Measurements from ENCODE around the gene EXPH5. TPM values are rescaled to one million over a fixed set of nuclear protein-coding genes. Genes with fewer than 3 reads are reported as not detected.

The EXPH5 gene
- polyA plus RNA-seq, 2 donors = 3.4 to 7.4 TPM

DNA sequence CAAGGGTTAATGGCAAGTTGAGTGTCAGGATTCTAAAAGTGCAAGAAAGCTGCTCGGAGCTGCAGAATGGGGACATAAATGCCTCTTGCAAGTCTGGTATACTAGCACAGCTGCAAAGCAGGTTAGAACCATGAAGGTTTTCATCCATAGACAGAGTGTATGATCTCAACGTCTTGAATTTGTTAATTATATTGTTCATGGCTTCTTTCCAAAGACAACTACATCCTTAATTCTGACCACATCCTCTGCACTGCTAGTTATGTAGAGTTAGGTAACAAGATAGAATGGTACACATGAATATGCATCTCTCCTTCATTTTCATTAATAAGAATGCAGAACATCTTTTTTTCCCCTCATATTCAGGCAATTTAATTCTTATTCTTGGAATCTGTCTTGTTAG is 34.2 kb downstream of the EXPH5 start:
- Histone ChIP-seq H3K9me3 (ENCODE audit: control insufficient read depth in 2 of 2, insufficient read depth in 1 of 2, low read depth in 1 of 2, low read length in 1 of 2) (no peaks in the 10 kb centered on the region), H3K36me3 (ENCODE audit: control insufficient read depth in 2 of 2, insufficient read depth in 2 of 2, low read length in 1 of 2) (no peaks in the 10 kb centered on the region), H3K4me1 (ENCODE audit: control insufficient read depth in 2 of 2, insufficient read depth in 2 of 2, low read length in 1 of 2) (peaks cover 0 to 4% of the 10 kb centered on the region in 2 donors), H3K27me3 (ENCODE audit: control insufficient read depth in 1 of 2, insufficient read depth in 2 of 2, low read length in 2 of 2) (no peaks in the 10 kb centered on the region), H3K27ac (ENCODE audit: low read depth in 2 of 2, low read length in 1 of 2) (no peak overlapping the region), H3K4me3 (ENCODE audit: low read depth in 1 of 2, low read length in 2 of 2) (no peak overlapping the region)
- 22 to 34% methylated on average over 2 of the region's 2 CpGs for WGBS, 2 donors

DNA sequence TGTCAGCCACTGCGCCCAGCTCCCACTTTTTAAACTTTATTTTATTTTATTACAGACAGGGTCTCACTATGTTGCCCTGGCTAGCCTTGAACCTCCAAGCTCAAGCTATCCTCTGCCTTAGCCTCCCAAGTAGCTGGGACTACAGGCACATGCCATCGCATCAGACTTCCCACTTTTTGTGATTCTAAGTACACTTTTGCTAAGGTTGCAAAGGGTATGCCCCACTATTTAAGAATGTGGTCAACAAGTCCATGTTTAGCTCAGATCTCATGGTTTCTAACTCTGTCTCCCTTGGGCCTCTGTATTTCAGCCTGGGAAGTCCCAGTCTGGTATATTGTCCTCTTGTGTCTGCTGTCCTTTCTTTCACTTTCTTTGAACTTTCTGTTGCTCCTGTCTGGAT is 35.3 kb downstream of the EXPH5 start:
- peaks cover 0 to 2% of the 10 kb centered on the region in 2 donors for H3K4me1 ChIP-seq (ENCODE audit: control insufficient read depth in 2 of 2, insufficient read depth in 2 of 2, low read length in 1 of 2)
- no peak overlapping the region for H3K27ac ChIP-seq (ENCODE audit: low read depth in 2 of 2, low read length in 1 of 2)
- no peaks in the 10 kb centered on the region for H3K9me3 ChIP-seq (ENCODE audit: control insufficient read depth in 2 of 2, insufficient read depth in 1 of 2, low read depth in 1 of 2, low read length in 1 of 2)
- H3K36me3 ChIP-seq (ENCODE audit: control insufficient read depth in 2 of 2, insufficient read depth in 2 of 2, low read length in 1 of 2) = no peaks in the 10 kb centered on the region
- H3K4me3 ChIP-seq (ENCODE audit: low read depth in 1 of 2, low read length in 2 of 2) = no peak overlapping the region
- WGBS, 2 donors = 93 to 98% methylated on average over 2 of the region's 2 CpGs
- no peaks in the 10 kb centered on the region for H3K27me3 ChIP-seq (ENCODE audit: control insufficient read depth in 1 of 2, insufficient read depth in 2 of 2, low read length in 2 of 2)

DNA sequence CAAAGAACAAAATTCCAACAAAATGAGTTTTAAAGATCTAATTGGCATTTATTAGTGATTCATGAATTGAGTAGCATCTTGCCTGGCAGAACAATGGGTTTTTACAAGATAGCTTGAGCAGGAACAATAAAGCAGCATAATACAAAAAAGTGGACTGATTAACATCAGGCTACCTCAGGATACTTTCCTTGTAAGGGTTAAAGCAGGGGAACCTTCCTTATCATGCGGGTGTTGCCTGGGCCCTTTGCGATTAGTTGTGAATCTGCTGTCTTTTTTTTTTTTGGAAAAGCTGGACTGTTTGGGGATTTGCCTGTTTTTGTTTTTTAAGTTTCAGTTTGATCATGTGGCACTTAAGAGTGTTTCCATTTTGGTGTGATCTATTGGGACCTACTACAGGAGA is 37.5 kb downstream of the EXPH5 start:
- 70 to 76% methylated on average over 2 of the region's 2 CpGs for WGBS, 2 donors

DNA sequence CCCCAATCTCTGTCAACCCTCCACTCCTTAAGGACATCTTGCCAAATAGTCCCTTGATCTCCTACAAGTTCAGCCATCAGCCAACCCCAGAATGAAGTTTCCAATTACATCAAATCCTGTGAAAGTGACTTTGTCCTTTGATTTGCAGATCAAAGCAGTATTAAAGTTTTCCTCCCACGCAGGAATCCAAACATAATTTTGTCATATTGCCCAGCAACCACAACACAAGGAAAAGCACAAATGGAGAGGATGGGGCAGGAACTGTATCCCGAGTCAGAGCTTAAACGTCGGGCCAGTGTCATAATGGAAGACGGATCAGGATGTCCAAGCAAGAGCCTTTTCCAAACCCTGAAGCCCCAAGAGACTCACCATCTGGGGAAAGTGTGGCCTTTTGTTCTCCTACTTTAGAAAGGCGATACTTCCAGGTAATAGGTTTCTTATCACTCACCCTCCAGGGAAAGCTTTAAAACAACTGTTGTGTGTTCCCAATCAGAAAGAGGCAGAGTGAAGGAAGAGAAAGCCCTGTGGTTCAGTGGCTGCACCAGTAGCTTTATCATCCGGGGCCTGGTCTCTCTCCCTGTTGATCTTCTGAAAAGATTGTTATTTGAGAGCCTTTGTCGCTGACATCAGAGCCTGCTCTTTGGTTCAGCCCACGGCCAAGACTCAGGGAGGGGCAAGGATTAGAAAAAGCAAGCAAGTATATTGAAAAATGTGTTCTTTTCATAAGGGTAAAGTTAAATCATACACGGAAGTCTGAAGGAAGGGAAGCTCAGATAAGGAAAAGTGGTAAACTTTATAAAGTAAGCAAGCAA is 41.7 kb downstream of the EXPH5 start:
- Histone ChIP-seq H3K4me3 (ENCODE audit: low read depth in 1 of 2, low read length in 2 of 2) (no peak overlapping the region), H3K27ac (ENCODE audit: low read depth in 2 of 2, low read length in 1 of 2) (peak overlapping the region; percentile 90 to 92), H3K9me3 (ENCODE audit: control insufficient read depth in 2 of 2, insufficient read depth in 1 of 2, low read depth in 1 of 2, low read length in 1 of 2) (no peaks in the 10 kb centered on the region), H3K4me1 (ENCODE audit: control insufficient read depth in 2 of 2, insufficient read depth in 2 of 2, low read length in 1 of 2) (peaks cover 0 to 5% of the 10 kb centered on the region in 2 donors), H3K27me3 (ENCODE audit: control insufficient read depth in 1 of 2, insufficient read depth in 2 of 2, low read length in 2 of 2) (no peaks in the 10 kb centered on the region), H3K36me3 (ENCODE audit: control insufficient read depth in 2 of 2, insufficient read depth in 2 of 2, low read length in 1 of 2) (no peaks in the 10 kb centered on the region)
- 18 to 31% methylated on average over 10 of the region's 10 CpGs for WGBS, 2 donors

More for the DNA sequence above, 37.5 kb downstream of the EXPH5 start:
- Histone ChIP-seq H3K36me3 (ENCODE audit: control insufficient read depth in 2 of 2, insufficient read depth in 2 of 2, low read length in 1 of 2) (no peaks in the 10 kb centered on the region), H3K4me1 (ENCODE audit: control insufficient read depth in 2 of 2, insufficient read depth in 2 of 2, low read length in 1 of 2) (no peaks in the 10 kb centered on the region), H3K27ac (ENCODE audit: low read depth in 2 of 2, low read length in 1 of 2) (no peak overlapping the region), H3K27me3 (ENCODE audit: control insufficient read depth in 1 of 2, insufficient read depth in 2 of 2, low read length in 2 of 2) (no peaks in the 10 kb centered on the region), H3K4me3 (ENCODE audit: low read depth in 1 of 2, low read length in 2 of 2) (no peak overlapping the region), H3K9me3 (ENCODE audit: control insufficient read depth in 2 of 2, insufficient read depth in 1 of 2, low read depth in 1 of 2, low read length in 1 of 2) (no peaks in the 10 kb centered on the region)

DNA sequence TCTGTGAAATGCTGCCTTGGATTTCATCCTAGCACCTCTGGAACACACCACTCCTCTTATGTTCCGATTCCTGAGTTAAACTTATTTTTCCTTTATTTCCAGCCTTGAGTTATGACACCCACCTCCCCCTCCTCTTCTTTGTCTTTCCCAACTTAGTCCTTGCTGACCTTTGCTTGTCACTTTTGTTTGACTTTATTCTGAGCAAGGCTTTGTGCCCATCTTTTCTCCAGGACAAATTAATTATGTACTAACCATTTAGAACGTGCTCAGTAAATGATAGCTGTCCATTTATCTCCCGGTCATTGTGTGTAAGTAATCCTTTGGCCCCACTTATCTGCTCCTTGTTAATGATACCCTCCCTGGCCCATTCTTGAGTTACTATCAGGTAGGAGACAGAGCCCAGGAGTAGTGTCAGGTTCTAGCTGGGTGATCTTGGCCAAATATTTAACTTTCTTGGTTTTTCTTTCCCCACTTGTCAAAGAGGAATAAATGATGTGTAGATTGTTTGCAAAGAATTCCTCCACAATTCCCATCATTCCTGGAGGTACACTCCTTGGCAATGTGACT is 44.2 kb downstream of the EXPH5 start:
- Histone ChIP-seq H3K9me3 (ENCODE audit: control insufficient read depth in 2 of 2, insufficient read depth in 1 of 2, low read depth in 1 of 2, low read length in 1 of 2) (no peaks in the 10 kb centered on the region), H3K4me3 (ENCODE audit: low read depth in 1 of 2, low read length in 2 of 2) (no peak overlapping the region), H3K36me3 (ENCODE audit: control insufficient read depth in 2 of 2, insufficient read depth in 2 of 2, low read length in 1 of 2) (no peaks in the 10 kb centered on the region), H3K4me1 (ENCODE audit: control insufficient read depth in 2 of 2, insufficient read depth in 2 of 2, low read length in 1 of 2) (peaks cover 0 to 5% of the 10 kb centered on the region in 2 donors), H3K27me3 (ENCODE audit: control insufficient read depth in 1 of 2, insufficient read depth in 2 of 2, low read length in 2 of 2) (no peaks in the 10 kb centered on the region), H3K27ac (ENCODE audit: low read depth in 2 of 2, low read length in 1 of 2) (peak overlapping the region; percentile 46 to 60)
- WGBS, 2 donors = 40 to 50% methylated on average over 3 of the region's 3 CpGs

DNA sequence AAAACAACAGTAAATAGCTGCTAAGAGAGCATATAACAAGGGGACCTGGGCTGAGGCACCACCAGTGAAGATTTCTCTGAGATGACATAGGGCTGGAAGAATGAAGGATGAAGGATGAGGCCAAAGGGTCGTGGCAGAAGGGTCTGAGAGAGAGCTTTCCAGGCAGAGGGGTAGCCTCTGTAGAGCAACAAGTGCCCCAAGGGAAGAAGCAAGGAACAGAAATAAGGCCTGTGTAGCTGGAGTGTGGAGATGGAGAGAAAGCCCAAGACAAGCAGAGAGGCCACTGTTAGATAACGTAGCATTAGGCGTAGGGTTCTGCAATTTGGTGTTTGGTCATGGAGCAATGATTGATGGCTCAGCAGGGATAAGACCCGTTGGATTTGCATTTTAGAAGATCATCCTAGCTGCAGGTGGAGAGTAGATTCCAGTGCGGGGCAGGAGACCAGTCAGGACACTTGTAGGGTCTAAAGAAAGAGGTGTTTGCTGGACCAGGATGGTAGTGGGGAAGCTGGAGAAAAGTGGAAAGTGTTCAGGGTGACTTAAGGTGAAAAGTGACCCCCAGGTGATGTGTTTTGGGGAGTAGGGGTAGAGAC is 47.6 kb downstream of the EXPH5 start:
- no peaks in the 10 kb centered on the region for H3K9me3 ChIP-seq (ENCODE audit: control insufficient read depth in 2 of 2, insufficient read depth in 1 of 2, low read depth in 1 of 2, low read length in 1 of 2)
- 74 to 78% methylated on average over 5 of the region's 5 CpGs for WGBS, 2 donors

DNA sequence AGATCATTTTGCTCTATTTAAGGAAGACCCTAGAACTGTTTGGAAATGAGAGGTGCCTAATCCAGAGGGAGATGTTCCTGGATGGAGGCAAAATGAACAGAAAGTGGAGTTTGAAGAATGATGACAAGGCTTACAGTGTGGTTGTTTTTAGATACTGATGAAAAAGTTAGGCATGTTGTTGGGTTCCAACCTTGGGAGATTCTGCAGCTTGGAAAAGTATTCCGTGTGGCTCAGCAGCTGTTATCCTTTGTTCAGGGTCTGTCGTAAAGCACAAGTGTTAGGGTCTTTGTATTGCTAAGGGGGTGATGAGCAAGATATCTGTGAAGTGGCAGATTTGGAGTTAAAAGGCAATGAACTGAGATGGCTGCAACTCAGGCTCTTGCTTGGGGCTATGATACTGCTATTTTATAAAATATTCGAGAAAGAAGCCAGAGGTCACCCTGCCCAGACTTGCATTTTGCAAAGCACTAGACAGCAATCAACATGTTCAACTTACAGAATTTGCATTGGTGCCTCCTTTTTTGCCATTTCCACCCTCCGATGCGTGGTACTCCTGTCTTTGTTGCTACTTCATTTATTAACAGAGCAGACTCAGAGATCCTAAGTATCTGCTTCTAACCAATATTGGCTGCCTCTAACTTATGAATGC is 50.1 kb downstream of the EXPH5 start:
- WGBS, 2 donors = 43 to 63% methylated on average over 5 of the region's 5 CpGs
- no peak overlapping the region for H3K4me3 ChIP-seq (ENCODE audit: low read depth in 1 of 2, low read length in 2 of 2)
- H3K36me3 ChIP-seq (ENCODE audit: control insufficient read depth in 2 of 2, insufficient read depth in 2 of 2, low read length in 1 of 2) = no peaks in the 10 kb centered on the region
- H3K4me1 ChIP-seq (ENCODE audit: control insufficient read depth in 2 of 2, insufficient read depth in 2 of 2, low read length in 1 of 2) = no peaks in the 10 kb centered on the region
- no peaks in the 10 kb centered on the region for H3K9me3 ChIP-seq (ENCODE audit: control insufficient read depth in 2 of 2, insufficient read depth in 1 of 2, low read depth in 1 of 2, low read length in 1 of 2)
- no peaks in the 10 kb centered on the region for H3K27me3 ChIP-seq (ENCODE audit: control insufficient read depth in 1 of 2, insufficient read depth in 2 of 2, low read length in 2 of 2)
- H3K27ac ChIP-seq (ENCODE audit: low read depth in 2 of 2, low read length in 1 of 2) = peak overlapping the region; percentile 31 to 61

More for the DNA sequence above, 47.6 kb downstream of the EXPH5 start:
- H3K36me3 ChIP-seq (ENCODE audit: control insufficient read depth in 2 of 2, insufficient read depth in 2 of 2, low read length in 1 of 2) = no peaks in the 10 kb centered on the region
- H3K4me3 ChIP-seq (ENCODE audit: low read depth in 1 of 2, low read length in 2 of 2) = no peak overlapping the region
- H3K4me1 ChIP-seq (ENCODE audit: control insufficient read depth in 2 of 2, insufficient read depth in 2 of 2, low read length in 1 of 2) = peaks cover 0 to 5% of the 10 kb centered on the region in 2 donors
- H3K27ac ChIP-seq (ENCODE audit: low read depth in 2 of 2, low read length in 1 of 2) = no peak overlapping the region
- no peaks in the 10 kb centered on the region for H3K27me3 ChIP-seq (ENCODE audit: control insufficient read depth in 1 of 2, insufficient read depth in 2 of 2, low read length in 2 of 2)

DNA sequence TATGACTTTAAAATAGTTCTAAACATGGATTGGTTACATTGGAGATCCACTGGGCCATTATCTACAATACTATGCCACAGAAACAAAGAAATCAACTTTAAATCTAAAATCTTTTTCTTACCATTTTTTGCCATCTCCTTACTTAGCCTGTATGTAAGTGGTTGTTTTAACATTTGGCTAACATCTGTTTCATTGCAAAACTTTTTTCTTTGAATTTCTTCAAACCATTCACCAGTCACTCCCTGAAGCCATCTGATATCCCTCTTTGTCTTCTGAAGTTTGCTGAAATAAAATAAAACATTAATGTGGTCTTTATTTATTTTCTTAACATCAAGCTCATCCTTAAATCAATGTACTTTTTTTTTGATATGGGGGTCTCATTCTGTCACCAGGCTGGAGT is 52.0 kb downstream of the EXPH5 start:
- Histone ChIP-seq H3K4me1 (ENCODE audit: control insufficient read depth in 2 of 2, insufficient read depth in 2 of 2, low read length in 1 of 2) (no peaks in the 10 kb centered on the region), H3K9me3 (ENCODE audit: control insufficient read depth in 2 of 2, insufficient read depth in 1 of 2, low read depth in 1 of 2, low read length in 1 of 2) (no peaks in the 10 kb centered on the region), H3K27me3 (ENCODE audit: control insufficient read depth in 1 of 2, insufficient read depth in 2 of 2, low read length in 2 of 2) (no peaks in the 10 kb centered on the region), H3K4me3 (ENCODE audit: low read depth in 1 of 2, low read length in 2 of 2) (no peak overlapping the region), H3K27ac (ENCODE audit: low read depth in 2 of 2, low read length in 1 of 2) (no peak overlapping the region), H3K36me3 (ENCODE audit: control insufficient read depth in 2 of 2, insufficient read depth in 2 of 2, low read length in 1 of 2) (no peaks in the 10 kb centered on the region)

DNA sequence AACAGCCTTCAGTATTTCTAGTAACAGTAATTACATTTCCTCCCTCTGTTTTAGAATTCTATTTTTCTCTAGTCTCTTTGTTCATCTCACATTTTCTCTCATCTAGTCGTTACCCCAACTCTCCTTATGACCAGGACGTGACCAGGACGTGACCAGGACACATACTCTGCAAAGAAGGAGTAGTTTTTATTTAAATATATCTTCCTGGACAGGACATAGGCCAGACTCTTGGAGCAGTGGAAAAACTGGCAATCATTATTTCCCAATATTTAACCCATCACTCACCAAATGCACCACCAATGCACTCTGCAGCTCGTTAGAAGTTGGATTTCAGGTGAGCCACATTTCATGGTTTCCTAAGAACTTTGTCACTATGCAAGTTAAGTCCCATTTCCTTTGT is 55.1 kb downstream of the EXPH5 start:
- no peaks in the 10 kb centered on the region for H3K9me3 ChIP-seq (ENCODE audit: control insufficient read depth in 2 of 2, insufficient read depth in 1 of 2, low read depth in 1 of 2, low read length in 1 of 2)
- 42 to 63% methylated on average over 4 of the region's 4 CpGs for WGBS, 2 donors
- H3K36me3 ChIP-seq (ENCODE audit: control insufficient read depth in 2 of 2, insufficient read depth in 2 of 2, low read length in 1 of 2) = no peaks in the 10 kb centered on the region
- H3K4me1 ChIP-seq (ENCODE audit: control insufficient read depth in 2 of 2, insufficient read depth in 2 of 2, low read length in 1 of 2) = no peaks in the 10 kb centered on the region
- no peaks in the 10 kb centered on the region for H3K27me3 ChIP-seq (ENCODE audit: control insufficient read depth in 1 of 2, insufficient read depth in 2 of 2, low read length in 2 of 2)
- H3K4me3 ChIP-seq (ENCODE audit: low read depth in 1 of 2, low read length in 2 of 2) = no peak overlapping the region
- H3K27ac ChIP-seq (ENCODE audit: low read depth in 2 of 2, low read length in 1 of 2) = peak overlapping the region; percentile 67 to 77

All from esophagus (tissue), 2 donors.